Central memory CD4-positive, alpha-beta T cell (primary cell): Measurements from ENCODE around the gene SCN10A.

Experiments used
- DNase-seq: peaks from one replicate; pipeline ENCODE4 v3.0.0; 2022

Gene SCN10A

DNA sequence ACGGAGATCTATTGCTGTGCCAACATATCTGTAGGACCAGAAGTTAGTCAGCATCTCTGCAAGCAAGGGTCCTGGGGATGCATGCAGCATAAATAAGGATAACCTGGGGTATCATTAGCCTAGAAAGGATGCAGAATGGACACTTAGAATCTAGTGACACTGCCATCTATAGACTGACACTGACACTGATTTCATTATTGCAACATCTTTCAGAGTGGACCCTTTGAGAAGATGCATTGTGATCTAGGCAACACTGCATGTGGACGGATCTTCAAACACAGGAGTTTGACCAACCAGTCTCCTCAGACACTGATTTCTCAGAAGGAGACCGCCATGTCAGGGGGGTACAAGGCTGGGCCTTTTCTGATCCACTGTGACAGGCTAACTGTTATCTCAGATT is 52.4 kb downstream of the SCN10A start:
- DNase-seq, result no peak

- no peak for DNase-seq
These were observed 57.5 kb downstream of the SCN10A start for GRCh38 chr3:38758557-38758956.

GRCh38 chr3:38757721-38758120 is 58.3 kb downstream of the SCN10A start:
- DNase-seq, result no peak

DNA sequence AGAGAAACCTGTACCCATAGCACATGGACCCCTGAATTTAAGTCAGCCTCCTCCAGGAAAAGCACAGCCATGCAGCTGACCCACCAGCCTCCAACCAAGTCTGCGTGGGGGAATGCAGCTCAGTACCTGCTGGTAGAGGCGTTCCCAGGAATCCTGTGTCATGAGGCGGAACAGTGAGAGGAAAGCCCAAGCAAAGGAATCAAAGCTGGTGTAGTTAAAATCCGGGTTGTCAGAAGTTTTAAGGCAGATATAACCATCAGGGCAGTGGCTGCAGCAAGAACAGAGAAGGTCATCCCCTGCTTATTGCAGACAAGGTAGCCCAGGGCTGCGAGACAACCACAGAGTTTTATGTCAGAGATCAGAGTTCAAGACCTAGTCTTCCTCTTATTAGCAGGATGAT is 59.1 kb downstream of the SCN10A start:
- no peak for DNase-seq

DNA sequence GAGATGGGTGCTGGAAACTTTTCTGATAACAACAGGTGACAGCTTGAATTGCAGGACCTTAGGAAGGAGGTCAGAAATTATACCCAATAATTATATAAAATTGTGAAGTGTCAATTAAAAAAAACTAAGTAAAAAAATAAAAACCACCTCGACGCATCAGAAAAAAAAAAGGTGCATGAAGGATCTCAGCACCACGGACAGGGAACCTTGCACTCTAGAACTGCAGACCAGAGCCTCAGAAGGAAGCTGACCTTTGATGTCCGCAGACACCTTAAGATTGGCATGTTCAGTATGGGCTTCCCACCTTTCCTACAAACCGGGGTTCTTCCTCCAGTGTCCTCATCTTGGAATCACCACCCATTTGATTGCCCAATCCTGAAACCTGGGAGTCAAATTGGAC is 60.9 kb downstream of the SCN10A start:
- no peak for DNase-seq

DNA sequence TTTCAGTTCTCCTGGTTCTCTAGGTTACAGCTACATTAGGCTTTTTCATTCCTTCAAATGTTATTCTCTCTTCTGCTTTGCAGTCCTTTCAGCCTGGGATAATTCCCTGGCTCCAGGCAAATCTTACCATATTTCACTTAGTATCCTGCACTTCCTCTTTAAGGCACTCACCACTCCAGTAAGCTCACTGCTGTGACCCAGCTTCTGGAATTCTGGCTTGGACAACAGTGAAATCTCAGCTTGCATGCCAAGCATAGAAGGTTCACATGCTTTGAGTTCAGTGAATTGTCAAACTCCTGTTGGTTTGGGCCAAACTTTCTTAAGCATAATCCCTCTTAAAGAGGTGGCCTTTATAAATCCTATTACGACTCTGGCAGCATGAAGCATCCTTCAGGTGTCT is 69.4 kb downstream of the SCN10A start:
- no peak for DNase-seq

- no peak for DNase-seq
These were observed 73.0 kb downstream of the SCN10A start for GRCh38 chr3:38743043-38743442.

DNA sequence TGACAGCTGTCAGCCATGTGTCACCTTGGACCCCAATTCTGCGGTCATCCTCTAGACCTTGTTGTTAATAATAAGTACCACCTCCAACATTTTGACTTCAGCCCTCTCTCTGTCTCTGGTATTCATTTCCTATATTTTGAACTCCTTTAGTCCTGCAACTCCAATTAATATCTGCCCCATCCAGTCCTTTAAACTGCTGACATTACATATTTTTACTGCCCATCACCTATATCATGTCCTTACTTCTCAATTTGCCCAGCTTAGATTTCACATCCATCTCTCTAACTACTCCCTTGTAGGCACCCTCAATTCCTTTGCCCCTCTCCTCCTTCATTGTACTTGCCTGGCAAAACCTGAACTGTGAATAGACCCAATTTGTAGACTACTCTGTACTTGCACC is 73.5 kb downstream of the SCN10A start:
- no peak for DNase-seq

GRCh38 chr3:38740537-38740936 is 75.5 kb downstream of the SCN10A start:
- no peak for DNase-seq

GRCh38 chr3:38739931-38740330 is 76.1 kb downstream of the SCN10A start:
- DNase-seq, result no peak

- DNase-seq, result no peak
These were observed 76.7 kb downstream of the SCN10A start for GRCh38 chr3:38739396-38739689.

DNA sequence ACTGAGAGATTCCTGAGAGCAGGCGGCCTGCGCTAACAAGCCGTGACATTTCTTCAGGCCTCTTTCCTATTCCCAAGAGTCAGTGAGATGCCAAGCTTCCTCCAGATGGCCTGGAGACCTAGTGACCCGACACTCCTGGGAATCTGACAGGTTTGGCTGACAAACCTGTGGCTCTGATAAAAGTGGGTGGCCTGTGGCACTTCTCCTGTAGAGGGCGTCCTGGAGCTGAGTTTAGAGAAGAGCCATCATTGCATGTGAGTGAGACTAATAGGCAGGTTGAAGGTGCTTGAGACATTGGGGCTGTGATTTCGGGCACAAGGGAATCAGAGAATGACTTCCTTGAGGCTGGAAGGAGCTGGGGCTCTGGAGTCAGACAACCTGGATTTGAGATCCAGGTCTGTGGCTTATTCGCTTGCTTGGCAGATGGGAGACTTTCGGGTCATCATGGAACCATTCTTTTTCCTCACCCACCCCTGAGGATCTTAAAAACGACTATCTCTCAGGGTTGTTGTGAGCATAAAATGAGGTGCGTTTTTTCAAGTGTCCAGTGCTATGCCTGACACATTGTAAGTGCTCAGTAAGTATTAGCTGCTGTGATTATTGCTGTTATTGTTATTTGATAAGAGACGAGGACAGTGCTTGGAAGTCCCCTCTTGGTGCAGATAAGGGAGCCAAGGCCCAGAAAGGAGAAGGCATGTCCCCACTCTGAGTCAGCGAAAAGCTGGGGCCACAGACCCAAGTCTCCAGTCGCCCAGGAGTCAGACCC is 77.2 kb downstream of the SCN10A start:
- DNase-seq, result no peak

GRCh38 chr3:38731522-38731921 is 84.5 kb downstream of the SCN10A start:
- DNase-seq, result no peak

DNA sequence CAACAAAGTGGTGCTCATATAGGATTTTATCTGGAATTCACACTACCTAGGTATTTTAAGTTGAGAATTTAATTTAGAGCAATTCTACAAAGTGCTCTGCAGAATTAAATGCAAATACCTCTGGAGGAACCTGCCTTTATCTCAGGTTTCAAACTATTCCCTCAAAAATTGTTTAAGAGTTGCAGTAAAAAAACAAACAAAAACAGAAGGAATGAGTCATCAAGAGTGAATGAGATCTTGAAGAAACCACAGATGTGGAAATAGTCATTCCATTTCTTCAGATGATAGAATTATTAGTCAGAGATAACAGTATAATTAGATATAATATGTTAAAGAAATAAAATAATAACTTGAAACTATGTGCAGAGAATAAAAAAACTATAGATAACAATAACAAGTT is 85.7 kb downstream of the SCN10A start:
- no peak for DNase-seq

- DNase-seq, result no peak
These were observed 88.0 kb downstream of the SCN10A start for GRCh38 chr3:38728008-38728407.

DNA sequence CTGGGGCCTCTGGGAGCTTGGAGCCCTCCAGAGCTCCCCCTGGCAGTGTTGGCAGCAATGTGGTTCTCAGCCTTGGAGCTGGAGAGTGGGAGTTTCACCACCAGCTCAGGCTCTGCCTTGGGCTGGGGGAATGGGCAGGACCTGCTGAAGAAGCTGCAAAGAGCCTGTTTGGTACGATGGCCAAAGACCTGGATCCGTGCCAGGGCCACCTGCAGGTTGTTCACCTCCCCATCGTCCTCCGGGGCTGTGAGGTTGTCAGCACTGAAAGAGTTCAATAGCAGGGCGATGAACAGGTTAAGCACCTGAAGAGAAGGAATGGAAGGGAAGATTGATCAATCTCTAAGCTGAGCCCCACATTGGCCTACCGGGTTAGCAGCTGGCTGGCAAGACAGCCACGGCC is 89.3 kb downstream of the SCN10A start:
- no peak for DNase-seq

DNA sequence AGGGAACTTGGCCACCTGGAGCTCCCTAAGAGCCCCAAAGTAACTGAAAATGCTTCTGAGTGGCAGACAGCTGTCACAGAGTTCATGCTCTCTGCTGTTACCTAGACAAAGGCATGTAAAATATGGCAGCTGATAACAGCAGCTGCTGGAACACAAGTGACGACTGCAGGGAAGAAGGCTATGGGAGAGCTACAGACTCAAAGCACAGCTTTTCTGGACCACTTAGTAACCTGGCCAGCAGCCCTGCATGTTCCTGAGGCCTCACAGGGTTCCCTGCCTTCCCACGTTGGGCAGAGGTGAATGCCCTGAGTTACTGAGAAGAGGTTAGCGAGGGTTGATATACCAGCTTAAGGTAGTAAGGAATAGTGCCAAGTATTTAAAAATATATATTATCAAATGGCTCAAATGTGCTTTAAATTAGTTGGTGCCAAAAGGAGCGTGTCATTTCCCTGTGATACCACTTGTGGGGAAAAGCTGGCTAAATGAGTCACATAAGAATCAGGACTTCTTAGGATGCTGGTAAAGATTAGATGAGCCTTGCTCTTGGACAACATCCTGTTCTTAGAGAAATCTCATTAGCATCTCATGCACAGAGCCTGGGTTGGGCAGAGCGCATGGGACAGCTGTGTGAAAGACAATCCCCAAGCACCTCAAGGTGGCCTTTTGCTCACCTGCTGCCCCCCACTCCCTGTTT is 90.1 kb downstream of the SCN10A start:
- DNase-seq, result no peak

- no peak for DNase-seq
These were observed 91.7 kb downstream of the SCN10A start for GRCh38 chr3:38724392-38724736.

DNA sequence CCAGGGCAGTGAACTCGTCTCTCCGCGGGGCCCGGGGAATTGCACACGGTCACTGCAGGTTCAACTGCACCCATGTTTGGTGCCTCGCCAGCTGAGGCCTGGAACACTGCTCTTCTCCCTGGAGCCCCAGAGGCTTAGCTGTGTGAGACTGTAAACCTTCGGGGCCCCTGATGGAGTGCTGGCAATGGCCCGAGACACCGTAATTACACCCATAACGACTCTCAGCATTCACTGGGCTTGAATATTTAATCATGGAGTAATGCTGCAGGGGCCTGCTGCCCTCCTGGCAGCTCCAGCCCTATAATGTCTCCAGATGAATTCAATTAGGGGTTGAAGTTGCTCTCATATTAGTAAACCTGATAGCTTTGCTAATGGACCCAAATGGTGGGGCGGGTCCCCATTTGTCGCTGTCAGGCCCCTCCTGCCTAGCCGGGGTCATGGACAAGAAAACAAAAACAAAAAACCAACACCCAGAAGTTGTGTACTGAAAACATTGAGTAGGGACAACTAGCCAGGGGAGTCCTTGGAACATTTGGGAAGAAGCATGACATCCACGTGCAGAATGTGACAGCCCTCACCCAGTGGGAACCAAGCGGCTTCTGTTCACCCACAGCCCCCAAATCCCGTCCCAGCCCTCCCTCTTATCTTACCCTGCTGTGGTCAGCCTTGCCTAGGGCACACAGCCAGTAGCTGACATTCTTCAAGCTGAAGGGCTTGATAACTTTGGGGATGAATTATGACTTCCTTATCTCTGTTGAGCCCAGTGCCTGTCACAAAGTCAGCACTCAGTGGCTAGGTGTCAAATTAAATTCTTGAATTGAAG is 92.2 kb downstream of the SCN10A start:
- DNase-seq, result no peak

DNA sequence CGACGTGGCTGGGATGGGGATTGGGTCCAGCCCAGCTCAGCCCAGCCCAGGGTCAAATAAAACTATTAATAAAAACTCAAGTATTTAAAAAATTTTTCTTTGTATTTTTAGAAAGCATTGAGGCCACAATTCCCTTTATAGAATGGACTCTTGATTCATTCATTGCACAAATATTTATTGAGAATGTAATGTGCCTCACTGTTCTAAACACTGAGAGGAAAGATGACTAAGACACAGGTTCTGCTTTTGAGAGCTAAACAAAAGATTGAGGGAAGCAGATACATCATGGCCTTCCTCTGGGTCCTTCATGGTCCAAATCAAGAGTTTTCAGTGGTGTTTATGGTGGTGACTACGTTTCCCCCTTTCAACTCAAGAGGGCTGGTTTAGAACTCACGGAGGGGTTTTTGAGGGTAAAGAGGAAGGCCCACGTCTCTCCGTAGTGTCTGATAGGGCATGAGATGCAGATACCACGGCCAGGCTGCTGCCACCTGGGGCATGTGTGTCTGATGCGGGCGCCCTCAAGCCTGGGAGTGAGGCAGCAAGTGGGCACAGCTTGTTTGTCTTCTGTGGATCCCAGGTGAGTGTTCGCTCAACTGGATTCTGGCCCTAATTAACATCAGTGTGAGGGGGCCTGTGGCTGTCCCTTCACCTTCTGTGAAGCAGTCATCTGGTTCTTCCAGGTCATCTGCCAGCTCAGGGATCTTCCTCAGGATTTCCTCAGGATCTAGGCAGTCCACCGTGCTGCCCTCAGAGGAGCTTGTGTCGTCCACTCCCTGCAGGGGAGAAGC is 93.0 kb downstream of the SCN10A start:
- no peak for DNase-seq

DNA sequence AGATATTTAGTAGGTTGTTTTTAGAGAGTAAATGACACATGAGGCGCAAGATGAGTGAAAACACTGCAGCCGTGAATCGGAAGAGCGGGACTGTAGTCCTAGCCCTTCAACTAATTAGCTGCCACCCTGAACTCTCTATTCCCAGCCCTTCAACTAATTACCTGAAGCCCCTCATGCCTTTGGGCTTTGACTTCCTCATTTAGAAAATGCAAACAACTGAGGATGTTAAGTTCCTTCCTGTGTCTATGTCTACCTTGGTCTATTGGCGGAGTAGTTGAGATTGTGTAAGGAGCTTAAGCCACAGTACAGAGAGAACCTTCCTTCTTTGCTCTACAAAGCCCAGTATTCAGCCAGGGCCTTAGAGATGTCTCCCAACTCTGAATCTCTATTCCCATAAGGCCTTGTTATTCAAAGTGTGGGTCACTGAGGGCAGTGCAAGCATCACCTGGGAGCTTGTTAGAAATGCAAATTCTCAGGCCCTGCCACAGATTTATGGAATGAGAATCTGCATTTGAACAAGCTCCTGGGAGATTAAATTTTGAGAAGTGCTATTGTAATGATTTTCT is 94.7 kb downstream of the SCN10A start:
- no peak for DNase-seq

- no peak for DNase-seq
These were observed 95.6 kb downstream of the SCN10A start for GRCh38 chr3:38720465-38720864.
